ENCODE data around the gene GDI1.

The GDI1 gene

GRCh38 chrX:154486052-154486395 lies 49.1 kb downstream of the GDI1 start:
- no peaks in the 10 kb centered on the region for H3K27me3 ChIP-seq (ENCODE audit: insufficient read depth, insufficient read length)
- peak overlapping the region; percentile 70 for H3K9ac ChIP-seq (ENCODE audit: insufficient read length, low read depth)
- no peaks in the 10 kb centered on the region for H3K9me3 ChIP-seq (ENCODE audit: insufficient read depth, low read length)
- H3K36me3 ChIP-seq (ENCODE audit: insufficient read depth, insufficient read length, low read length), result peaks cover 29% of the 10 kb centered on the region
- TF ChIP-seq ZNF274 (IDR thresholded peaks at IDR 0.05; ENCODE audit: low read depth, low read length), result no peak
- no peak for TF ChIP-seq YY1 (IDR thresholded peaks at IDR 0.05; ENCODE audit: insufficient read depth, insufficient read length)
- no peak for TF ChIP-seq SUZ12 (IDR thresholded peaks at IDR 0.05; ENCODE audit: extremely low read depth, insufficient read depth, insufficient read length)
- peak overlapping the region; percentile 46 for H3K4me3 ChIP-seq (ENCODE audit: insufficient read length, low read depth)
- H3K4me1 ChIP-seq (ENCODE audit: insufficient read depth, insufficient read length), result no peaks in the 10 kb centered on the region
- no peak for DNase-seq (ENCODE audit: low read depth, low spot score)

GRCh38 chrX:154486396-154487207 lies 49.6 kb downstream of the GDI1 start, which contains the start of gene UBL4A:
TSS of gene UBL4A (minus strand) at chrX:154486615. CDS start at chrX:154486584, 31 bp downstream.
- Histone ChIP-seq H3K4me3 (ENCODE audit: insufficient read length, low read depth) (peak within 1 kb of the TSS; percentile 46), H3K9me3 (ENCODE audit: insufficient read depth, low read length) (no peaks in the 10 kb centered on the region), H3K4me1 (ENCODE audit: insufficient read depth, insufficient read length) (no peaks in the 10 kb centered on the region), H3K27me3 (ENCODE audit: insufficient read depth, insufficient read length) (no peaks in the 10 kb centered on the region), H3K36me3 (ENCODE audit: insufficient read depth, insufficient read length, low read length) (peaks cover 29% of the 10 kb centered on the region), H3K9ac (ENCODE audit: insufficient read length, low read depth) (peak within 1 kb of the TSS; percentile 70)
- TF ChIP-seq ZNF274 (IDR thresholded peaks at IDR 0.05; ENCODE audit: low read depth, low read length) (no peak), YY1 (IDR thresholded peaks at IDR 0.05; ENCODE audit: insufficient read depth, insufficient read length) (no peak), SUZ12 (IDR thresholded peaks at IDR 0.05; ENCODE audit: extremely low read depth, insufficient read depth, insufficient read length) (no peak)
- no peak for DNase-seq (ENCODE audit: low read depth, low spot score)

GRCh38 chrX:154487518-154488290 lies 50.8 kb downstream of the GDI1 start:
- TF ChIP-seq ZNF274 (IDR thresholded peaks at IDR 0.05; ENCODE audit: low read depth, low read length) (no peak), SUZ12 (IDR thresholded peaks at IDR 0.05; ENCODE audit: extremely low read depth, insufficient read depth, insufficient read length) (no peak), YY1 (IDR thresholded peaks at IDR 0.05; ENCODE audit: insufficient read depth, insufficient read length) (no peak)
- no peak overlapping the region for H3K9ac ChIP-seq (ENCODE audit: insufficient read length, low read depth)
- no peak for DNase-seq (ENCODE audit: low read depth, low spot score)

GRCh38 chrX:154488336-154489075 lies 51.6 kb downstream of the GDI1 start:
- no peak for DNase-seq (ENCODE audit: low read depth, low spot score)
- no peaks in the 10 kb centered on the region for H3K9me3 ChIP-seq (ENCODE audit: insufficient read depth, low read length)
- H3K9ac ChIP-seq (ENCODE audit: insufficient read length, low read depth), result no peak overlapping the region
- H3K27me3 ChIP-seq (ENCODE audit: insufficient read depth, insufficient read length), result no peaks in the 10 kb centered on the region
- TF ChIP-seq ZNF274 (IDR thresholded peaks at IDR 0.05; ENCODE audit: low read depth, low read length) (no peak), SUZ12 (IDR thresholded peaks at IDR 0.05; ENCODE audit: extremely low read depth, insufficient read depth, insufficient read length) (no peak), YY1 (IDR thresholded peaks at IDR 0.05; ENCODE audit: insufficient read depth, insufficient read length) (no peak)
- peaks cover 28% of the 10 kb centered on the region for H3K36me3 ChIP-seq (ENCODE audit: insufficient read depth, insufficient read length, low read length)
- no peak overlapping the region for H3K4me3 ChIP-seq (ENCODE audit: insufficient read length, low read depth)
- H3K4me1 ChIP-seq (ENCODE audit: insufficient read depth, insufficient read length), result no peaks in the 10 kb centered on the region

More at GRCh38 chrX:154487518-154488290, 50.8 kb downstream of the GDI1 start:
- Histone ChIP-seq H3K36me3 (ENCODE audit: insufficient read depth, insufficient read length, low read length) (peaks cover 29% of the 10 kb centered on the region), H3K27me3 (ENCODE audit: insufficient read depth, insufficient read length) (no peaks in the 10 kb centered on the region), H3K4me1 (ENCODE audit: insufficient read depth, insufficient read length) (no peaks in the 10 kb centered on the region), H3K4me3 (ENCODE audit: insufficient read length, low read depth) (no peak overlapping the region), H3K9me3 (ENCODE audit: insufficient read depth, low read length) (no peaks in the 10 kb centered on the region)

GRCh38 chrX:154489182-154489581 lies 52.2 kb downstream of the GDI1 start:
- no peak overlapping the region for H3K4me3 ChIP-seq (ENCODE audit: insufficient read length, low read depth)
- H3K9ac ChIP-seq (ENCODE audit: insufficient read length, low read depth), result no peak overlapping the region
- H3K27me3 ChIP-seq (ENCODE audit: insufficient read depth, insufficient read length), result no peaks in the 10 kb centered on the region
- no peaks in the 10 kb centered on the region for H3K9me3 ChIP-seq (ENCODE audit: insufficient read depth, low read length)
- TF ChIP-seq SUZ12 (IDR thresholded peaks at IDR 0.05; ENCODE audit: extremely low read depth, insufficient read depth, insufficient read length) (no peak), ZNF274 (IDR thresholded peaks at IDR 0.05; ENCODE audit: low read depth, low read length) (no peak), YY1 (IDR thresholded peaks at IDR 0.05; ENCODE audit: insufficient read depth, insufficient read length) (no peak)
- H3K4me1 ChIP-seq (ENCODE audit: insufficient read depth, insufficient read length), result no peaks in the 10 kb centered on the region
- H3K36me3 ChIP-seq (ENCODE audit: insufficient read depth, insufficient read length, low read length), result peaks cover 23% of the 10 kb centered on the region
- no peak for DNase-seq (ENCODE audit: low read depth, low spot score)

GRCh38 chrX:154490021-154490413 lies 53.1 kb downstream of the GDI1 start:
- DNase-seq (ENCODE audit: low read depth, low spot score), result no peak
- Histone ChIP-seq H3K9ac (ENCODE audit: insufficient read length, low read depth) (peak overlapping the region; percentile 80), H3K4me3 (ENCODE audit: insufficient read length, low read depth) (peak overlapping the region; percentile 34), H3K27me3 (ENCODE audit: insufficient read depth, insufficient read length) (no peaks in the 10 kb centered on the region), H3K4me1 (ENCODE audit: insufficient read depth, insufficient read length) (no peaks in the 10 kb centered on the region), H3K36me3 (ENCODE audit: insufficient read depth, insufficient read length, low read length) (peaks cover 14% of the 10 kb centered on the region), H3K9me3 (ENCODE audit: insufficient read depth, low read length) (no peaks in the 10 kb centered on the region)
- TF ChIP-seq YY1 (IDR thresholded peaks at IDR 0.05; ENCODE audit: insufficient read depth, insufficient read length) (no peak), SUZ12 (IDR thresholded peaks at IDR 0.05; ENCODE audit: extremely low read depth, insufficient read depth, insufficient read length) (no peak), ZNF274 (IDR thresholded peaks at IDR 0.05; ENCODE audit: low read depth, low read length) (no peak)
